Activated T-cell treated with anti-CD3 and anti-CD28 coated beads for 1 hour (primary cell): Measurements from ENCODE around the gene SLC25A22.

ENCODE experiments used
- DNase-seq: peaks from one replicate; pipeline ENCODE4 v3.0.0-alpha.2; 2020; ENCODE audit warnings: low read depth

SLC25A22 gene

GRCh38 chr11:803467-803742 is 5.3 kb upstream of the SLC25A22 start:
- no peak for DNase-seq

DNA sequence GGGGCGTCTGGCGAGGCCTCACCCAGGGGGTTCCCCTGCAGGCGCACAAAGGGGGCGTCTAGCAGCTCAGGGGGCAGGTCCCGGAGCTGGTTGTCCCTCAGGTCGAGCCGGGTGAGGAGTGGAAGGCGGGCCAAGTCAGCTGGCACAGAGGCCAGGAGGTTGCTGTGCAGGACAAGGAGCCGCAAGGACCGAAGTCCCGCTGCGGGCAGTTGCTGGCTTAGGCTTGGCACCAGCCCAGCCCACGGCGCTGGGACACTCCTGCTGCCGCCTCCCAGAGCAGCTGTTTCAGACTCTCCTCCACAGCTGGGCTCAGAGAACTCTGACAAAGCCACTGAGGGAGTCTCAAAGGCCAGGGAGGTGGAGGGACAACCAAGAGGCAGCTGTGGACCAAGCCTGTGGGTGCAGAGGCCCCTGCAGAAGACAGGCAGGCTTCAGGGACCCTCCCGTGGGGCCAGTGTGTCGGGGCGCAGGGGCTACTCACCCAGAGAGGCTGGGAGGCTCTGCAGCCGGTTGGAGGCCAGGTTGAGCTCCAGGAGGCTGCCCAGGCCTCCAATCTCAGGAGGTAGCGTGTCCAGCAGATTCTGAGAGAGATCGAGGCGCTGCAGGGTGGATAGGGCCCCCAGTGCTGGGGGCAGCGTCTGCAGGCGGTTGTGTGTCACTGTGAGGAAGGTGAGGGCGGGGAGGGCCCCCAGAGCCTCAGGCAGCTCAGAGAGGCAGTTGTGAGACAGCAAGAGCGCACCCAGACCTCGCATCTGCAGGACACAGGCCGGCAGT is 4.8 kb upstream of the SLC25A22 start:
- DNase-seq: no peak

DNA sequence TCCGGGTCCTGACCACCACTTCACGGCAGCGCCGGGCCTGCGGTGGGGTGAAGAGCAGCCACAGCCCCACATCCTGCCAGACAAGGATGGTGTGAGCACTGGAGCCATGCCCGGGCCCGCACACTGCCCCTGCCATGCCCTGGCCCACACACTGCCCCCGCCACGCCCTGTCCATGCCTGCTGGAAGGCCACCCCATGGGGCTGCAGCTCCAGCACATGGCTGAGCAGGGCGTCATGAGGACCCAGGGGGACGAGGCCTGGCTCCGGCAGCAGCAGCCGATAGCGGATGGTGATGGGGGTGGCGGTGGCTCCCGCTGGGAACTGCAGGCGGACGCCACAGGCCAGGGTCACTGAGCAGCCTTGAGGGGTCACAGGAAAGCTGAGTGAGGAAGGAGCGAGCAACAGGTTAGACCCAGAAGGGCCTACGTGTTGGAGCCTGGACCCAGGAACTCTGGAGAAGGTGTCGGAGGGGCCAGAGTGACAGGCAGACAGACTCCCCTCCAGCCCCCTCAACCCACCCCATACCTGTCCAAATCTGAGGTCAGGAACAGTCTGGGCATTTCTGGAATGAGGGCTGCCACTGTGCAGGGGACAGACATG is 4.0 kb upstream of the SLC25A22 start:
- no peak for DNase-seq

- no peak for DNase-seq
Measured at GRCh38 chr11:801097-801780, 3.2 kb upstream of the SLC25A22 start.

DNA sequence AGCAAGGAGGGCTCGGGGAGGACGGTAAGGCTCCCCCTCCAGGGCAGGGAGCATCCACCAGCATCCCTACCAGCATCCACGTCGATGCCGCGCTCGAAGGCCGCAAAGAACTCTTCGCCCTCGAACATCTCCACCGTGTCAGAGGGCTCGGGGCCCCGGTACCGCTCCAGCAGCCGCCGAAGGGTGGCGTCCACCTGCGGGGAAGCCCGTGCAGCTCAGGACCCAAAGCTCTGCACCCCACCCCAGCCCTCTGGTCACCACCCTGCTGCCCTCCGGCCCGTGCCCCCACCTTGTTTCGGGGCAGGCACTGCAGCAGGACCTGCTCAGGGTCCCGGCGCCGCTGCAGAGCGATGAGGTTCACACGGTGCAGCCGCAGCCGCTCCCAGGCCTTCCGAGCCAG is 2.4 kb upstream of the SLC25A22 start:
- DNase-seq: no peak

DNA sequence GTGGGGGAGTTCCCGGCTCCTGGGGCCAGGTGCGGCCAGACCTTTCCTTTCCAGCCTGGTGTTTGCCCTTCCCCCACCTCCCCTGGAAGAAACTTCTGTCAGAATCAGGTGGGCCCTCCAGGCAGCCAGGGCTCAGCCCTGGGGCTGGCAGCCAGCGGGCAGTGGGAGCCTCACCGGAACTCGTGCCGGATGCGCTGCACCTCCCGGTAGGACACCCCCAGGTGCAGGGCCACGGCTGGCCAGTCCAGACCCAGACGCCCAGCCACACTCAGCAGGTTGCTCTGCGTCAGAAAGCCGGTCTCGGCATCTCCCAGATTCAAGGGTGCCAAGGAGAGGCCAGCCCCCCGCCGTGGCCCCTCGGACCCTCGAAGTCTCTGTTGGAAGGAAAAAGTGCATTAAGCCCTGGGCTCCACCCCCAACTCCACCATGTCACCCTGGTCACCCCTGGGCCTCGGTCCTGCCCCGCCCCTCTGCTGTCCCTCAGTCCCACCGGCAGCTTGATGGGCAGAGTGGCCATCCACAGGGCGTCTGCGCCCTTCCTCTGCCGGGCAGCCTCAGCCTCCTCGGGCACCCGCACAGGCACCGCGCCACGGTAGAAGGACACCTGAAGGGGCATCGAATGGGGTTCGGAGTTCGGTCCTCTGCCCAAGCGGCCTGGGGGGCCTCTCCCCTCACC is 1.7 kb upstream of the SLC25A22 start:
- no peak for DNase-seq

GRCh38 chr11:797296-798092 is 587 bp downstream of the SLC25A22 start:
- DNase-seq: peak; percentile 51

DNA sequence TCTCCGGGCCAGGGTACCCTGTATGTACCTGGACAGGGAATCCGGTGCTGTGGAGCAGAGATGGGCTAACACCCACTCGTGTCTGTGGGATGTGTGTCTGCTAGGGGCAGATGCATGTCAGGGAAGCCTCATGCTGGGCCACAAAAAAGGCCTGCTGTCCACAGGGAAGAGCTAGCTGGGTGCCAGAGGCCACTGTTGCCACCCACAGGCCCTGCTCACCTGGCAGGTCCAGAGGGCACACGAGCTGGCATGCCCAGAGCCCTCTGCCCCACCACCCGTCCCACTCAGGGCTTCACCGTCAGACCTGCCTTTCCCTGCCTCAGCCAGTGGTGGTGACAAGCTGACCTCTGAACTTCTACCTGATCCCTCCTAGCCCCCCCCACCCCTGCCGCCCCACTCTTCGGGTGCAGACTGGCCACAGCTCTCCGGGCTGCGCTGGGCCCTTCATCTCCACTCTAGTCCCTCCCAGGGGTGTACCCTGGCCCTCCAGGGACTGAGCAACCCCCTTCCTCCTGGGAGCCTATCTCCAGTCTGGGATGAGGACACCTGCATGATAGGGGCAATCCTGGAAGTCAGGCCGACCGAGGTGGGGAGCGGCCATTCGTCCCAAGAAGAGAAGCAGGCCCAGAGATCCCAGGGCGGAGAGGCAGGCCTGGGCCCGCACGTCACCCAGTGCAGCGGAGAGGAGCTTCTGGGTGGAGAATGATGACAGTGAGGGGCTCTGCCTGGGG is 1.4 kb downstream of the SLC25A22 start:
- DNase-seq: no peak

DNA sequence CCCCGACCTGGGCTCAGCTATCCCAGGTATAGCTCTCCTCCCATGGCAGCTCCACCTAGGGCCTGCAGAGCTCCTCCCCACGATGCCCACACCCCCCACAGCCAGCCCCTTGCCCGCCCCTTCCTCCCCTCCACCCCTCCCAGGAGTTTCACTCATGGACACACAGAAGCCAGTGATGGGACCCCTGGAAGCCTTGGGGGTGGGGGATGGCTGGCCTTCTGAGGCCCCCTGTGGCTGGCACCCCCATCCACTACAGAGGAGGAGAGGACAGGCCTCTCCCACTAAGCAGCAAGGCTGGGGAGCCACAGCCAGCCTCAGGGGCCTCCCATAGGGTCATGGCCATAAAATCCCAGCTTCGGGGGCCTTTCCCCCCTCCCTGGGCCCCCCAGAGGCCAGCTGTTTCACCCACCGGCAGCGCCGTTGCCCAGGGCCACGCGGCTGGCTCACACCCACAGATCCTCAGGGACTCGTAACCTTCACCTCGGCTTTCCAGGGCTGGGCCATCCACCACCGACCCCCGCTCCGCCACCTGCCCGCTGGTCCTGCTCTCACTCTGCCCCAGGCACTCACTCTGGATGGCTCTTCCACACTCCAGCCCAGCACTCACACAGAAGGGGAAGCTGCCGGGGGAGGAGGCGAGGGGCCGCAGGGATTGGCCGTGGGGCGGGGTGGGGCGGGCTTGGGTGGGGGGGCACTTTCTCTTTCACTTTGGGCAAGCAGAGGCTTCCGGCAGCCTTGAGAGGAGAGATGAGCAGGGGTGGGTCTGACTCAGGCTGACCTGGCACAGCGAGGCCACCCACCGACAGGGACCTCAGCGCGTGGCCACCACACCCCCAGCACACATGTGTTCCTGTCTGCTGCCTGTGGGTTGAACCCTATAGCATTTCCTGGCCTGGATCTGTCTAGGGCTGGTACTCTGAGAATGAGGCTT is 2.2 kb downstream of the SLC25A22 start:
- peak; percentile 65 for DNase-seq

DNA sequence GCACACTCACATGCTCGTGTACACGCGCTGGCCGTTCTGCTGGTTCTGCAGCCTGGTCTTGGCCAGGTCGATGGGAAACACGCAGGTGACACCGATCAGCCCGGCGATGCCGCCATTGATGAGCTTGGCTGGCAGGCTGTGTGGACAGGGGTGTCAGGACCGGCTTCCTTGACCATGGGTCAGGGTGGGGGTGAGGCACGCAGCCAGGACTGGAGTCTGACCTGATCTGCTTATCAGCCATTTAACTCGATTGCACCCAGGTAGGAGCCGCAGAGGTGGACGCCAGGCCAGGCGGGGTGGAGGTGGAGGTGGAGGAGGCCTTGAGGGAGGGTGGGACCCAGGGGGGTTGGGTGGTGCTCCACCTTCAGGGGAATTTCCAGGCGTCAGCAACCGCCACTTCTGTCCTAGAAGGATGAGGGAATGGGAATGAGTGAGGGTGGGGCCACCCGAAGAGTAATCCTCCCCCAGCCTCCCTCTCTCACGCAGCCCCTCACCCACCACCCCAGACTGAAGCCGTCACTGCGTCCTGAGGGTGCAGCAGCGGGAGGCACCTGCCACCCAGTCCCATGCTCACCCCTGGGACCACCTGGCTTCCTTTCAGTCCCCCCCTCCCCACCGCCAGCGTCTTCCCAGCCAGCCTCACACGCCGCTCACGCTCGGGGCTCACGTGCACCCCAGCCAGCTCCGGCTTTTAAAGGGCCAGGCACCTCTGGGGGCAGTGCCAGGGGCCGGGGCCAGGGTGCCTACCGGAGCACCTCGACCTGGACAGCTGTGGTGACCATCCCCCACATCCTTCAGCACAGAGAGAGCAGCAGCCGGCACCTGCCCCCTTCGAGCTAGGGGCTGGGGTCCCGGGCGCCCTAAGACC is 3.1 kb downstream of the SLC25A22 start:
- DNase-seq: no peak

DNA sequence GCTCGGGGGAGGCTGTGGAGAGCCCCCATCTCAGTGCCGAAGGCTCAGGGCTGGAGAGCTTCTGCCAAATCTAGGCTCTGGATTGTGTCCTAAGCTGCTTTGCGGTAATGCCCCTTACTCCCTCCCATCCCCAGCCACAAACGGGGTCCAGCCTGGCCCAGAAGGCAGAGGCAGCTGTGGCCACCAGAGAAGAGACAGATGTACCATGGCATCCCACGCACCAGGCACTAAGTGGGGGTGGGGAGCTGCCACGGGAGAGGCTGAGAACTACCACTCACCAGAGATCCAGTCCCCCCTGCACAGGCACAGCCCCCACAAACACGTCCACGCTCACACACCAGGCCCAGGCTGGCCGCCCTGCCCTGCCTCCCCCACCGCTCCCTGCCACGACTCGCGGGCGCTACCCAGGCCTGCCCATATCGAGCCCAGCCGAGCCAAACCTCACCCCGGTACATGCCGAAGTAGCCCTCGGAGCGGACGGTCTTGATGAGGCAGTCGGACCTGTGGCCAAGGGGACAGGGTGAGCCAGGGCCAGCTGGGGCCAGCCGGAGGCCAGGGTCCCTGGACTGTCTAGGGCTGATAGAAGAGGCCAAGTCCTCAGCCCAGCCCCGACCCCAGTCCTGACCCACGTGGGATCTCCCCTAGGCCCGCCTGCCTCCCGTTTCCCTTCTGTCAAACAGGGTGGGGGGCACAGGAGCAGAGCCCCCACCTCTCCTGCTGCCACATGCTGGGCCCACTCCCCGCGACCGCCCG is 3.9 kb downstream of the SLC25A22 start:
- DNase-seq: no peak

- no peak for DNase-seq
Measured at GRCh38 chr11:793556-793955, 4.5 kb downstream of the SLC25A22 start.

DNA sequence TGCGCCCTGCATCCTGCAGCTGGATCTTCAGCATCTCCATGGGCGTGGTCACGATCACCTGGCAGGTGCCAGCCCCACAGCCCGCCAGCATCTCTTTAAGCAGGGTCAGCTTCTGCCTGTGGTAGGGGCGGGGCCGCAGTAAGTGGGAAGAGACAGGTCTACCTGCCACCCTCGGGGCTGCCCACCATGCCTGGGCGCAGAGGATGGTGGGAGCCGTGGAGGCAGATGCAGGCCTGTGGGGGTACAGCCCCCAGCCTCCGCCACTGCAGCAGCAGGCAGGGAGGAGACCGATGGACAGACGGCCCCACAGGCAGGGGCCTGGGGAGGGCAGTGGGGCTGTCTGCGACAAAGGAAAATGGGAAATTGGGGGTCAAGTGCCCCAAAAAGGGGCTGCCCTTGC is 5.2 kb downstream of the SLC25A22 start:
- no peak for DNase-seq

GRCh38 chr11:792535-792821 is 5.6 kb downstream of the SLC25A22 start:
- no peak for DNase-seq

DNA sequence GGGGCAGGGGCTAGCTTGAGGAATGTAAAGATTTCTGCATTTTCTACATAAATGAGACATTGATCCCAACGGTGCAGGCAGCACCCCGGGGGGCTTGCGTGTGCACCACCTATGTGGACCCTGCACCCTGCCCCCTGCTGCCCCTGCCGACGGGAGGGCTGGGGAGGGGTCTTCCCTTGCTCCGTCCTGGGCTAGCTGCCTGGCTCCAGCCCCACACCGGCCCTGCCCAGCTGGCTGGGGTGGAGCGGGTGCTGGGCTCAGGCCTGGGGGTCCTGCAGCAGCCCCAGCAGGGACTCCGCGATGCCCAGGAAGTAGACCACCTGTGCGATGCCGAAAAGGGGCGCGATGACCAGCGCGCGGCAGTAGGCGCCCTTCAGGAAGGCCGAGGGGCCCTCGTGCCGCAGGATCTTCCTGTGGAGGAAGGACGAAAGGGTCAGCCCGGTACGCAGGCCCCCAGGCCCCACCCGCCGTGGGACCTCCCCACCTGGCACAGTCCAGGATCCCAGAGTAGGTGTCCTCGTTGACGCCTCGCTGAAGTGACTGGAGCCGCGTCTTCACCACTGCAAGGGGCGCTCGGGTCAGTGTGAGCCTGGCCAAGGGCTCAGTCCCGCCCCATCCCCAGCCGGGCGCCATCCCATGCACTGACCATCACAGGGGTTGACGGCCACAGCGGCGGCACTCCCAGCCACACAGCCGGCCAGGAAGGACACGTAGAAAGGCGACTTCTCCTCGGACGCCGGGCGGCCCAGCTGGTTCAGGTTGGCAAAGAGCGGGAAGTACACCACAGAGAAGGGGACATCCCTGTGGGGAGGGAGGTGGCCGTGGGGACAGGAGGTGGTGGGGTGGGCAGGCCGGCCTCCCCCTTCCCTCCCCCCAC is 6.2 kb downstream of the SLC25A22 start:
- DNase-seq: no peak

DNA sequence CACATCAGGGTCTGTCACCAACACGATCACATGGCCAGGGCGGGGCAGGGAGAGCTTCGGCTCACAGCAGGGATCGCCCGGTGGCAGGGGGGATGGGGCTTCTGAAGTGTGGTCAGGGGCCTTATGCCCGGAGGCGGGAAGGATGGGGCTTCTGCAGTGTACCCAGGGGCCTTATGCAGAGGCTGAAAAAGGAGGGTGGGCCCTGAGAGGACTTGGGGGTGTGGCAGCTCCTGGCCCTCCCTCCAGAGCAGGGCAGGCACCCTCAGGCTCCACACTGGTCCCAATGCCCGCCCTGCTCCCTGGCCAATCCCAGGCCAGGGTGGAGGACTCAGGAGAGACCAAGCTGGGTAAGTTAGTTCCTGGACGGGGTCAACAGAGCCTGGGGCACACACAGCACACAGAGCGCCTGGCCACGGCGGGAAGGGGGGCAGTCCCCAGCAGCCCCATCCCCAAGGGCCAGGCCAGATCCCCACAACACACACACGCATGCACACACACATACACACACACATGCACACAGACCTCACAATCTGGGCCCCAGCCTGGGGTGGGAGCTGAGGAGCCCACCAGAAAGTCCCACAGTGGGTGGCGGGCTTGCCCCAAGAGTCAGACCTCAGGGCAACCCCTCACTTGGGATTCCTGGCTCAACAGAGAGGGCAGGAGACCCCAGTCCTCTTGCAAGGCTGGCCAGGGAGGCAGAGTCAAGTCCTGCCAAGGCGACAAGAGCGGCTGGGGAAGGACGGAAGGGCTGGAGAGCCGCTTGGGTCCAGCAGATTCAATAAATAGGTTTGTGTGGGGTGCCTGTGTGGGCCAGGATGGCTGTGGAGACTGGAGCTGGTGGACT is 7.1 kb downstream of the SLC25A22 start:
- no peak for DNase-seq

GRCh38 chr11:789943-790342 is 8.1 kb downstream of the SLC25A22 start, which contains the start of gene CEND1:
TSS of gene CEND1 (minus strand) at chr11:790090. CDS start at chr11:788576, 1,514 bp downstream.
- no peak for DNase-seq
